AG04450 (cell line): ENCODE results near the gene TRIM15. TPM values are rescaled to one million over a fixed set of nuclear protein-coding genes. Genes with fewer than 3 reads are reported as not detected.

Experiments used
- CTCF ChIA-PET: fragments of 300-600, 350-600 bp; formaldehyde crosslinking; extraction: SDS; loops from one replicate; lab custom pipeline; 2022; ENCODE audit warnings: antibody characterized with exemption, inconsistent platforms; lab: Charles Lee
- POLR2A ChIA-PET: fragments of 350-600 bp; formaldehyde crosslinking; extraction: SDS; loops from one replicate; lab custom pipeline; 2021; ENCODE audit warnings: antibody characterized with exemption, inconsistent platforms; lab: Yijun Ruan, JAX
- DNase-seq: peaks from one replicate; pipeline ENCODE4 v3.0.0-alpha.2; 2011; ENCODE audit warnings: low read depth, low spot score
- H3K27ac ChIP-seq: one replicate; pipeline ENCODE4 v1.5.1; 2012; ENCODE audit warnings: low read depth, low read length, control low read depth
- H3K27me3 ChIP-seq: one replicate; pipeline ENCODE4 v1.6.0; 2012; ENCODE audit warnings: low read length; ENCODE audit not compliant: control insufficient read depth, insufficient read depth
- H3K4me3 ChIP-seq: 2 replicates; pipeline ENCODE4 v1.5.1; 2011; ENCODE audit warnings: mild to moderate bottlenecking, low read depth, low read length, control low read depth
- H3K9me3 ChIP-seq: 2 replicates; pipeline ENCODE4 v1.5.1; 2012; ENCODE audit warnings: low read length; ENCODE audit not compliant: control insufficient read depth, insufficient read depth
- polyA plus RNA-seq: library from polyadenylated mRNA; depleted of rRNA; stranded (reverse); fragments of >200 nt; gene quantifications from 2 replicates; pipeline ENCODE4 v1.2.3, GENCODE V29; 2011
- TF ChIP-seq, protein P1 (sequence below): IDR thresholded peaks from 2 replicates; pipeline ENCODE4 v1.5.1; 2011; ENCODE audit warnings: low read depth, low read length, control low read depth, inconsistent platforms

Gene TRIM15
- polyA plus RNA-seq, 1 experiment = not detected

DNA sequence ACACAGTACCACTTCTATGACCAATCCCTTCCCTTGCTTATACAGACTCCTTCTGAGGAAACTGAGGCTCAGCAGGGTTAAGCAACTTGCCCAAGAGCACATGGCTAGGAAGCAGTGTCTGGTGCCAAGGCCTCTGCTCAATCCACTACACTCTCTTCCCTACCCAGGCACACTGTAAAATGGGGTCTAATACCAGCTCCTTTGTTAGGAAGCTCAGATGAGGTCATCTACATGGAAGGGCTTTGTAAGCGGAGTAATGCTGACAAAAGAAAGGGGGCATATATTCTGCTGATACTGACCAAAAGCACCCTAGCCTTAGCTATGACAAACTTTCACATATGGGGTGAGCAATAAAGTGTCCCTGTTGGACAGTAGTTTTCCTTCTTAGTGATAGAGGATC is 40.8 kb downstream of the TRIM15 start:
- CTCF ChIA-PET = interaction anchor here (0.9 kb wide), 1 partner anchor 15 kb away, joined by 4 read pairs; no protein-coding TSS in a partner anchor
- POLR2A ChIA-PET = no interaction called here

DNA sequence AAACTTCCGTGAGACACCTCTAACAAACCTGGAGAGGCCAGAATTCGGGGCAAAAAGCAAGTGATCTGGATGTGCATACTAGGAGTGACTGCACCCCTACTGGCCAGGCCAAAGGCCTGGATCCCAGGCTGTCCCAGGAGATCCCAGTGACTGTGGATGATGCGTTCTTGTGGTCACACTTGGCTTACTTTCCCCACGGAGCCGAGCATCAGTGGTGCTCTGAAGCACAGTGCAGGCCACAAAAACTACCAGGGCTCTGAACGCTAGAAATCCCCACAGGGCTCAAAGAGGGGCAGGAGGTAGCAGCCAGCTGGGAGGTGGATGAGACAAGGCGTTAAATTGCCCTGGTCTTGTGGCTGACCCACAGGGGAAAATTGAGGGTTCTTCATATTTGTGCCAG is 42.8 kb downstream of the TRIM15 start:
- POLR2A ChIA-PET = no interaction called here
- Histone ChIP-seq H3K4me3 (no peak overlapping the region), H3K27me3 (no peaks in the 10 kb centered on the region), H3K9me3 (no peaks in the 10 kb centered on the region), H3K27ac (no peak overlapping the region)
- CTCF ChIA-PET = interaction anchor here (1.4 to 2.0 kb wide), 2 partner anchors 75 to 104 kb away, joined by 5 to 9 read pairs; no protein-coding TSS in a partner anchor
- DNase-seq = no peak
- TF ChIP-seq, protein P1, sequence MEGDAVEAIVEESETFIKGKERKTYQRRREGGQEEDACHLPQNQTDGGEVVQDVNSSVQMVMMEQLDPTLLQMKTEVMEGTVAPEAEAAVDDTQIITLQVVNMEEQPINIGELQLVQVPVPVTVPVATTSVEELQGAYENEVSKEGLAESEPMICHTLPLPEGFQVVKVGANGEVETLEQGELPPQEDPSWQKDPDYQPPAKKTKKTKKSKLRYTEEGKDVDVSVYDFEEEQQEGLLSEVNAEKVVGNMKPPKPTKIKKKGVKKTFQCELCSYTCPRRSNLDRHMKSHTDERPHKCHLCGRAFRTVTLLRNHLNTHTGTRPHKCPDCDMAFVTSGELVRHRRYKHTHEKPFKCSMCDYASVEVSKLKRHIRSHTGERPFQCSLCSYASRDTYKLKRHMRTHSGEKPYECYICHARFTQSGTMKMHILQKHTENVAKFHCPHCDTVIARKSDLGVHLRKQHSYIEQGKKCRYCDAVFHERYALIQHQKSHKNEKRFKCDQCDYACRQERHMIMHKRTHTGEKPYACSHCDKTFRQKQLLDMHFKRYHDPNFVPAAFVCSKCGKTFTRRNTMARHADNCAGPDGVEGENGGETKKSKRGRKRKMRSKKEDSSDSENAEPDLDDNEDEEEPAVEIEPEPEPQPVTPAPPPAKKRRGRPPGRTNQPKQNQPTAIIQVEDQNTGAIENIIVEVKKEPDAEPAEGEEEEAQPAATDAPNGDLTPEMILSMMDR = no peak

More for the DNA sequence above, 40.8 kb downstream of the TRIM15 start:
- no peak for DNase-seq
- Histone ChIP-seq H3K27ac (no peak overlapping the region), H3K27me3 (no peaks in the 10 kb centered on the region), H3K9me3 (no peaks in the 10 kb centered on the region), H3K4me3 (no peak overlapping the region)
- TF ChIP-seq, protein P1 = no peak

DNA sequence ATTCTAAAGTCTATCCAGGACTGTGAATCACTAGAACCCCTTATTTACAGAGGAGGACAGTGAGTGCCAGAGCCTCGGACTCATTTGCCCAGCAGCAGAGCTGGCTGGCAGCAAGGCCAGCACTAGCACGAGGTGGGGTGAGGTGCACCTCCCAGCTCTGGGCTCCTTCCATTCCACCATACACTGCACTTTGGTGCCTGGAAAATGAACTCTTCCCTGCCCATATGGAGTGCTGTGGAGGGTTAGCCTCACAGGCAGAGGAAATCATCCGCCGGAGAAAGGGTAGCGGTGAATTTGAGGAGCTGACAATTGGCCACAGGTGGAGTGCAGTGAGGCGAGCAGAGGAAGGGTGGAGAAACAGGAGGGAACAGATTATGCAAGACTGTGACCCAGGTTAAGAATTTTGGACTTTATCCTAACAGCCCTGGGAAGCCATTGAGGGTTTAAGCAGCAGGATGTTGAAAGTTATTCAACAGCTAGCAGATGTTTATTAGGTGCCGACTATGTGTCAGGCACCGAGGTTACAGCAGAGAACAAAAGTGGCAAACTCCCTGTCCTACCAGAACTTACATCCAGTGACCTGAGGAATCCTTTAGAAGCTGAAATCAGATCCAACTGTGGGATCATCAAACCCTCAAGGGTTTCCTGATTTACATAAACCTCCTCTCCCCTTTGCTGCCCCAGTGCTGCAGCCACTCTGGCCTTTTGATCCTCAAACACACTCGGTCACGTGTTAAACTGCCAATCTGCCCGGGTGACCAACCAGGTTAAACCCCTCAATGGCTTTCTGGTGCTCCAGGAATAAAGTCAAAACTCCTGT is 43.7 kb downstream of the TRIM15 start:
- CTCF ChIA-PET = interaction anchor here (1.0 to 2.0 kb wide), 3 partner anchors 12 to 104 kb away, joined by 4 to 9 read pairs (median 5); no protein-coding TSS in a partner anchor
- TF ChIP-seq, protein P1 = no peak
- POLR2A ChIA-PET = no interaction called here

DNA sequence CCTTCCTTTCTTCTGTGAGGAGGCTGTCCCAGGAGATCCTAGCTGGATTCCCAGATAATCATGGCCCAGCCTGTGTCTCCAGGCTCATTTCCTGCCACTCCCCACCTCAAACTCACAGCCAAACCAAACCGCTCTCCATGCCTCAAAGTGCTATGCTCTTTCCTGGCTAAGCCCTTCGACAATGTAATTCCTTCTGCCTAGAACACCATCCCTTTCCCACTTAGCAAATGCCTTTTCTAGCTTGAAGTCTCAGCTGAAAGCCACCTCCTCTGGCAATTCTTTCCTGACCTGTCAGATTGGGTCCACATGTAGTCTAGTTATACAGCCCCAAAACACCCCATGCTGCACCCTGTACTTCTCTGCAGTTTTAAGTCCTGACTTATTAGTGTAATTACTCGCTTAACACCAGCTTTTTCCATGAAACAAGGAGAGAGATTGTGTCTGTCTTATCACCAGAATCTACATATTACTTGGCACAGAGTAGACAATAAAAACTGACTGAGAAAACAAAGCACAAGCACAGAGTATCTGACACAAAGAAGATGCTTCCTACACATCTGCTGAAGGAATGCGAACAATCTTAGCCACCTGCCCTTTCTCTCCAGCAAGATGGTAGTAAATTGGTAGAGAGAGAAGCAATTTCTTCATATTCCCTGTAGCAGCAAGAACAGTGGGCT is 44.4 kb downstream of the TRIM15 start:
- CTCF ChIA-PET = interaction anchor here (0.8 to 2.0 kb wide), 3 partner anchors 11 to 76 kb away, joined by 3 to 9 read pairs (median 4); no protein-coding TSS in a partner anchor
- POLR2A ChIA-PET = no interaction called here
- DNase-seq = no peak
- Histone ChIP-seq H3K27me3 (no peaks in the 10 kb centered on the region), H3K27ac (no peak overlapping the region), H3K4me3 (no peak overlapping the region), H3K9me3 (no peaks in the 10 kb centered on the region)
- TF ChIP-seq, protein P1 = no peak

More for the DNA sequence above, 43.7 kb downstream of the TRIM15 start:
- no peaks in the 10 kb centered on the region for H3K9me3 ChIP-seq
- no peak overlapping the region for H3K4me3 ChIP-seq
- DNase-seq = no peak
- H3K27me3 ChIP-seq = no peaks in the 10 kb centered on the region
- H3K27ac ChIP-seq = peak overlapping the region; percentile 31
